NCI-H226 (cell line): Measurements from ENCODE around the gene GLI3.

ENCODE experiments used
- DNase-seq: peaks from one replicate; pipeline ENCODE4 v3.0.0-alpha.2; 2015

GLI3 gene

GRCh38 chr7:42071372-42072261 is 165.4 kb downstream of the GLI3 start:
- no peak for DNase-seq

DNA sequence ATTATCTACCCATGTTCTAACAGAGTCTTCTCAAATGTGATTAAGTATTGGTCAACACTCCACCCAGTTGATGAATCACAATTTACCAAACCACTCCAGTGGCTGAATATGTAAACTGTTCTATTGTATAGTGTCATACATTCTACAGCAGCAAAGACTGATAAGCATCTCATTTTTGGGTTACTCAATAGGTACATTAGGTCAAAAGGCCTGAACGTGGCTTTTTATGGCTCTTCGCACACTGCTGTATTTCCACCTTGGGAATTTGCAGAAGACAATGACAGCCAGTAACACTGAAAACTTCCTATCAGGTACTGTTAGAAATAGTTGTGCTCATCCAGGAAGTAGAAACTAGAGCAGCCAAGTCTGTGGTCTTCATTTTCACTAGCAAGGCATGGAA is 166.9 kb downstream of the GLI3 start:
- DNase-seq: peak; percentile 33

- no peak for DNase-seq
Observed at GRCh38 chr7:42069590-42069989, 167.4 kb downstream of the GLI3 start.

GRCh38 chr7:42068554-42069280 is 168.3 kb downstream of the GLI3 start:
- no peak for DNase-seq

GRCh38 chr7:42065942-42066341 is 171.1 kb downstream of the GLI3 start:
- DNase-seq: no peak

- DNase-seq: no peak
Observed at GRCh38 chr7:42065015-42065414, 172.0 kb downstream of the GLI3 start.

GRCh38 chr7:42064534-42064933 is 172.5 kb downstream of the GLI3 start:
- DNase-seq: no peak

DNA sequence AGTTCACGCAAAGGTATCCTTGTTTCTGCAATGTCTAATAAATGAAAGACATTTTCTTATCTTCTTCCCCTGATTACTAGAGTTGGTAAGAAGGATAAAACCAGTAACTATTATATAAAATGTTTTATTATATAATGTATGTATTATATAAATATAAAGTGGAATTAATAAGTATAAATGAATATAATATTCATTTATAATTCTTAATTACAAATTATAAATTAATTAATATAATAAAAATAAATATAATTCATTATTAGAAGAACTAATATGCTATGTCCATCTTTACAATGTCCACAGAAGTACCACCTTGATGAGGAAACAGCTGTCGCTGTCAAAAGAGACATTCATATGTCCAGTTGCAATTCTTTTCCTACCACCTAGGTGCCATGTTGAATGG is 177.7 kb downstream of the GLI3 start:
- no peak for DNase-seq

GRCh38 chr7:42057331-42057730 is 179.7 kb downstream of the GLI3 start:
- DNase-seq: no peak

- no peak for DNase-seq
Observed at GRCh38 chr7:42055171-42055570, 181.8 kb downstream of the GLI3 start.

DNA sequence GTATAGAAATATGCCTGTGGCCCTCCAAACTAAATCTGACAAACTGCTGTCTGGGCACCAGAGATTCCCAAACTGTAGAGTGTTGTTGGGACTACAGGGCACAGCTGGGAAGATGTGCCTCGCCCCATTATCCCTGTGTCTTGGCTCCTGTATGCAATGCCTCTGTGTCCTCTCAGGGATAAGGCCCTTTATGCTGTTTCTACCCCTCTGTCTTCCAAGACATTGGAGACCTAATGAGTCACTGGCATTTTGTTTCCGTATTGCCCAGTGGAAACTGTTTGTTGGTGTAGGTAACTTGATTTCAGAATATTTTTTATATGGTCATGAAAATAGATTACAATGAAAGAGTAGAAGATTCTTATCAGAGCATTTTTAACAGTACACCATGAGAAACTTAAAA is 183.2 kb downstream of the GLI3 start:
- DNase-seq: no peak

DNA sequence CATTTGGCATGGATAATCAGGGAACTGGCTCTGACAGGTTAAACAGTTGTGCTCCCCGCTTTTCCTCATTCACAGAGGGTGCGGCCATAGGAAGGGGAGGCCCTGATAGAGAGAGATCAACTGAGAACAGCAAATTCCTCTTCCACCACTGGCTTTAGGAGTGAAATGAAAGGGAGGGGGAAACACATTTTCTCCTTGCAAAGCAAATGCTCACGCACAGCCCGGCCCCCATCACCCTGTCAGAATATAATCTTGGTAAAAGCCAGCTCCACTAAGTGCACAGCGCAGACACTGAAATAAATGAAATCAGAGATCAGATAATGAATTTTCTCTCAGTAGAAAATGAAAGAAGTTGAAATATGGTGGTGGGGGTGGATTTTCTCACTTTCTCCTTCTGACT is 187.2 kb downstream of the GLI3 start:
- DNase-seq: no peak

DNA sequence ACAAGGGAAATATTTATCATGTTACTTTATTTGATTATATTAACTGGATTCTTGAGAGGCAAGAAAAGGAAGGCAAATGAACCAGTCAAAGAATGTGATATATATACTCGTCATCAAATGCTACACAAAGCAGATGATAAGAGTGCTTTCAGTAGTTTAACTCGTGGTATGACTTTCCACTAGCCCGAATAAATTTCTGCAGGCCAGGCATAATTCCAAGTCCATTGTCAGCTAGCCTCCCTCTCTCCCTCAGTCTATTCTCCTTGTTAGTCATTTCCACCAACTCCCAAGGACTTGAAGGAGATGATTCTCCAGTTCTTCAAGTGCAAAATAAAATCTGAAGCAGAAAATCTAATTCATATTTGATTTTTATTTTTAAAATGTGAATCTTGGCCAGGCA is 190.5 kb downstream of the GLI3 start:
- DNase-seq: no peak

DNA sequence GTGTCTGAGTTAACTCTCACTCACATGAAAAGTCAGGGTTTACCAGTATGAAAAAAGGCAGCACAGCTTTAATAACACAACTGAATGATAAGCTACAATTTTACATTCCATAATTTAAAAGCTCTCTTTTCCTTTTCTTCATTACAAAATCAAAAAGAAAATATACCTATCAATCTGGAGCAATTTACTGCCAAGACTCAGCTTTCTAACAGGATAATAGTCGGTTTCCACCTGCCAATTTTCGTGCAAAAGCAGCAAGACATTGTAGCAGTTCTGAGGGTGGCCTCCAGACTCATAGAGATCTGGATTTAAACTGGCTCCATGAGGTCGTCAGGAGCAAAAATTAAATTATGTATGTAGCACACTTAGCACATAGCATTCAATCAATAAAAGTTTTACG is 191.0 kb downstream of the GLI3 start:
- DNase-seq: no peak

DNA sequence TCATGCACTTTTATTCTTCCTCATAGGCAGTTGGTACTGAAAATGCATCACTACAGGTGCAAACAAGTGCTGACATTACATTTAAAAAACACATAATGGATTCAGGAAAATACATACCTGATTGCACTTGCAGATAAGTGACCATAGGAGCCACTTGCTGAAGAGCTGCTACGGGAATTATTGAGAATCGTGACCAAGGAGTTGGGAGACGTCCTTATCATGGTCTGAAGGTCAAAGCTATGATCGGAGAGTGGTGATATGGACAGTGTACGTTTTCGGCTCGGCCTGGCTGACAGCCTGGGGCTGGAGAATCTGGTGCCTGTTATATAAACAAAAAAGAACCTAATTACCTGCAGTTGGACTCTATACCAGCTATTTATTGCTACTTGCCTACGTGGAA is 197.1 kb downstream of the GLI3 start:
- no peak for DNase-seq

DNA sequence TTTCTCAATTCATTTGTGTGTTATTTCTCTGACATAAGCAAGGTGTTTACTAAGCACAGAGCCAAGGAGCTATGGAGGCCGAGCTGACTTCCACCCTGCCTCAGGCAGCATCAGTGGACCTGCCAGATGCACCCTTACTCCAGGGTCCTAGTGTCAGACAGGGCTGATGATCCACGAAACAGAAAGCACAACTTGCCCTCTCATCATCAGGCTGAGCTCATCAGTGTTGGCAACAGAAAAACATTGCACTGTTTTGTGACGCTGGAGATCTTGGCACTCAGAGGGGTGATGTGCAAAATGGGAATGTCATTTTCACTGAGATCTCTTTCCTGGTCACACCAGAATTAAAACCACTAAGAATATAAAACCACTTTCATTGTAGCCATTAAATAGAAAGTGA is 201.8 kb downstream of the GLI3 start:
- no peak for DNase-seq

DNA sequence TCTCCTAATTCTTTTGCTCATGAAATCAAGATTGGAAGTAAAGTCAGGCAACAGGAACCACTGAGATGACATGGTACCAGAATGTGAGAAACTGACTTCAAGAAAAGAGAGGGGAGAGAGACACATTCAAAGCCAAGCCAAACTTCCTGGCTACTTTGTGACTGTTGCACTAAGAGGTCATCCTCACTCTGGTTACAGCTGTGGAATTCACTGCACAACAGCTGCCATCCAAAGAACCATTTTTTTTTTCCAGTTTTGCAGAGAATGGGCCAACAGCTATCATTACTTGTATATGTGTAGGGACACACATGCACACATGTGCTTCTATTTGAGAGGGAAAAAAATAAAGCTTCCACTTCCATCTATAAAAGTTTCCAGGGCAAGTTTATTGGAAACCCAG is 203.5 kb downstream of the GLI3 start:
- no peak for DNase-seq

DNA sequence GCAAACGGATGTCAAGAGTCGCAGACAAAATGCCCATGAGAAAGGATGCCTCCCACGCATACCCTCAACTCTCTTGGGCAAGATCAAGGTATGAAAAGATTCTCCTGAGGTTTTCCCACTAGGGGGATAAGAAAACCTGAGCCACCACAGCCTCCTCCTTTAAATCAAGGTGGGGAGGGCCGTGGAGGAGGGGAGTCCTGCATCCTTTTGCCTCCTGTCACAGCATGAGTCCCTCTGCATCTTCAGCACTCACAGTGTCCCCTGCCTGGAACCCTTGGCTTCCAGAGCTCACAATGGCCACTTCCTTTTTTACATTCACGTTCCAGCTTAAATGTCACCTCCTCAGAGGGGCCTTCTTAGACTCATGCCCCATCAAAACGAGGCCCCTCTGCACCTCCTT is 207.6 kb downstream of the GLI3 start:
- no peak for DNase-seq

- DNase-seq: no peak
Observed at GRCh38 chr7:42027521-42027920, 209.5 kb downstream of the GLI3 start.

GRCh38 chr7:42026622-42027197 is 210.3 kb downstream of the GLI3 start:
- no peak for DNase-seq

DNA sequence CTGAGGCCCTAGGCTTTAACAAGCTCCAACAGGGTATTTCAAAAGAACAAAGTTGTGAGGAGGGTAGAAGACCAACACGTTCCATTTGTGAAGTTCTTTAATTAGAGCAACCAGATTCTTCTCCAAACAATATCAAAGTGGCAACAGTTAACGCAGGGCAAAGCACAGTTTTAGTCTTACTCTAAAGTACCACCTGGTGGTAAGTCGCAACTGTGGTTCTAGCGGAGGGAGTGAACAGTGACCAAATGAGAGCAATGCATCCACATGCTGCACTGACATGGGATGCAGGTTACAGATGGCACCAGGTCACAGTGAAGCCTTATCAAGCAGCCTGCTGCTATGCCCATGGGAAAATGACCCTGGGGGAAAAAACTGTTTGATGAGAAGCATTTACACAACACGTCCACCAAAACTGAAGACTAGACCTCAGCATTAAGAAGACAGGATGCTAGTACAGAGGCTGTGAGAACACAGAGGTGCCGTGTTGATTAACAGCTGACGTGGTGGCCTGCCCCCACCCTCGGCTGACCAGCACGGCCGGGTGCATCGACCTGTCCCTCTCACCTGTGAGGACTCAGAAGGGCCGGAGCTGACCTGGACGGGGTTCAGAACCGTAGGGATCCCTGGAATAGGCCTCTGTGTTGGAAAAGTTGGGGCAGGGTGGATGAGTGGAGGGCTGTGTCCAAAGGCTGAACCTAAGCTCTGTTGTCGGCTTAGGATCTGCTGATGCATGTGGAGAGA is 211.2 kb downstream of the GLI3 start:
- no peak for DNase-seq

DNA sequence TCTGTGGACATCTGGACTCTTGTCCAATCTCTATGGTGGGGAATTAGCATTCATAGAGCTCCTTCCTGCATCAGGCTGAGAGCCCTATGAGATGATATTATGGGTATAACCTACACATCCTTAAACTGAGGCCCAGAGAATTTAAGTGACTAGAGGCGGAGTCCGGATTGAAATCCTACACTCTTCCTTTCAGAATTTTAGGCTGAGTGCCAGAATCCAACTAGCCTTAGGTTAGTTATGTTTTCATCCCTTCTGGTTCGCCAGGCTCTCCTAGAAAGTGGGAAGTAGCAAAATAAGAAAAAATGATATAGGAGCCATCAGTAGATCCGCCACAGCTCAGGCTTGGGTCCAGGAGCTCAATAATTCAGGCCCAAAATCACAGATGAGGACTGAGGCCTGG is 212.5 kb downstream of the GLI3 start:
- no peak for DNase-seq

- no peak for DNase-seq
Observed at GRCh38 chr7:42023262-42023661, 213.7 kb downstream of the GLI3 start.
